ENCODE results near the gene N4BP2L2. TPM values are rescaled to one million over a fixed set of nuclear protein-coding genes. Genes with fewer than 3 reads are reported as not detected.

The N4BP2L2 gene
- total and polyA plus RNA-seq, 2 of the 13 experiments (the other 11 are each of a cell fraction or from before 2014, with no cell fraction given), result 58.9 to 81.2 TPM

- TF ChIP-seq ZNF503 (CRISPR knock-in tag; IDR thresholded peaks at IDR 0.05) (no peak), ZNF138 (CRISPR knock-in tag; IDR thresholded peaks at IDR 0.05; ENCODE audit: low read depth) (no peak)
Observed at GRCh38 chr13:32384702-32385101, 153.9 kb downstream of the N4BP2L2 start (continued).

- CTCF ChIA-PET (ENCODE audit: low intra/inter-chr PET ratio, low total read pairs), result no interaction called here
- intact Hi-C loops (cut with micrococcal nuclease; ENCODE audit: unreplicated experiment) (no loop called here), in situ Hi-C loops (cut with HindIII; ENCODE audit: extremely low pct_ligation_motif_present, low pct_unique_long_range_greater_than_20kb) (no loop called here)
- Histone ChIP-seq H3K27ac (ENCODE audit: extremely low read length, insufficient read depth, low read length) (no peak overlapping the region), H3K4me1 (ENCODE audit: insufficient read depth, low read length) (no peaks in the 10 kb centered on the region), H3K4me3 (replicated peaks in 1 of 3; ENCODE audit: insufficient read depth in 1 of 3, low read depth in 2 of 3, low read length in 3 of 3) (no peak overlapping the region), H3K9ac (ENCODE audit: insufficient read depth, low read depth, low read length) (no peak overlapping the region), H3K36me3 (replicated peaks in 1 of 2; ENCODE audit: control insufficient read depth in 1 of 2, insufficient read depth in 2 of 2, low read length in 2 of 2) (peaks cover 6 to 42% of the 10 kb centered on the region in 2 experiments; a peak in 4 of 5 replicates), H3K27me3 (ENCODE audit: control insufficient read depth in 1 of 2, insufficient read depth in 2 of 2, low read length in 2 of 2) (no peaks in the 10 kb centered on the region), H2AFZ (ENCODE audit: low read length) (no peak overlapping the region), H3K9me3 (ENCODE audit: low read length) (no peaks in the 10 kb centered on the region), H4K20me1 (ENCODE audit: insufficient read depth, low read length) (no peaks in the 10 kb centered on the region), H3K4me2 (ENCODE audit: low read depth, low read length) (no peak overlapping the region), H3K79me2 (ENCODE audit: insufficient read depth, low read length) (no peaks in the 10 kb centered on the region)
- FAIRE-seq (no peak), DNase-seq (ENCODE audit: low spot score) (no peak), ATAC-seq (no peak)
- no TSS peak for BruUV-seq (replicated peaks)
- POLR2A ChIA-PET, result no interaction called here
- no peak for TF ChIP-seq SP1 (IDR thresholded peaks at IDR 0.05)
- no peak for TF ChIP-seq SP1 (CRISPR knock-in tag; IDR thresholded peaks at IDR 0.05)
- no peak for TF ChIP-seq NFE2L1 (CRISPR knock-in tag; IDR thresholded peaks at IDR 0.05; ENCODE audit: borderline replicate concordance)
- TF ChIP-seq TRAFD1 (CRISPR knock-in tag; IDR thresholded peaks at IDR 0.05; ENCODE audit: borderline replicate concordance), result no peak
- peak; percentile 79; the same call in 1 of the 2 replicates for TF ChIP-seq PRDM15 (CRISPR knock-in tag; IDR thresholded peaks at IDR 0.05)
- 97% methylated on average over 5 of the region's 5 CpGs for WGBS (ENCODE audit: low lambda C conversion rate)
Observed at GRCh38 chr13:32383836-32384618, 154.6 kb downstream of the N4BP2L2 start.
